ENCODE data around the gene SCAMP1. TPM values are rescaled to one million over a fixed set of nuclear protein-coding genes. Genes with fewer than 3 reads are reported as not detected.

The SCAMP1 gene
- total RNA-seq, 1 experiment from 2014 or later, result 36.0 TPM

GRCh38 chr5:78514427-78515330, 154.3 kb downstream of the SCAMP1 start:
- Mint-ChIP-seq H3K4me3 (no peak overlapping the region), H3K9me3 (no peaks in the 10 kb centered on the region), H3K27ac (no peak overlapping the region), H3K36me3 (ENCODE audit: insufficient read depth in 1 of 3, low read depth in 3 of 3) (peaks cover 5 to 24% (median 12%) of the 10 kb centered on the region in 3 experiments; a peak in 5 of 7 replicates), H3K27me3 (ENCODE audit: low read depth) (peaks cover 2% of the 10 kb centered on the region; the same call in 1 of the 2 replicates), H3K4me1 (peaks cover 34 to 36% of the 10 kb centered on the region in 2 experiments)
- H2BK20ac ChIP-seq (ENCODE audit: low read depth, low read length, poor library complexity, severe bottlenecking), result no peak overlapping the region
- no peak for DNase-seq
- no peak overlapping the region for H3K4ac ChIP-seq (ENCODE audit: low read depth, low read length)
- H2BK120ac ChIP-seq (ENCODE audit: low read depth, low read length, poor library complexity, severe bottlenecking), result no peak overlapping the region
- no CpG with 5 or more reads among the region's 8 CpGs for WGBS (ENCODE audit: extremely low coverage, insufficient read length, low lambda C conversion rate)
- no peaks in the 10 kb centered on the region for H3K4me1 ChIP-seq (ENCODE audit: insufficient read depth, low read length)
- no peak overlapping the region for H3K4me2 ChIP-seq (ENCODE audit: insufficient read depth, insufficient read length, low read length)
- H3K18ac ChIP-seq (ENCODE audit: insufficient read length, low read depth, low read length), result no peak overlapping the region
- no peaks in the 10 kb centered on the region for H3K79me1 ChIP-seq (ENCODE audit: insufficient read depth, low read depth, low read length, poor library complexity, severe bottlenecking)
- no peak overlapping the region for H3K23ac ChIP-seq (ENCODE audit: insufficient read length, low read depth, low read length)
- TF ChIP-seq CTCF (conservative IDR thresholded peaks at IDR 0.05), result no peak
- no peak overlapping the region for H2BK12ac ChIP-seq (ENCODE audit: insufficient read length, low read depth, low read length)
- no peak overlapping the region for H4K8ac ChIP-seq (replicated peaks; ENCODE audit: insufficient read length, low read depth, low read length)
- no peak overlapping the region for H3K9ac ChIP-seq (ENCODE audit: extremely low read depth, insufficient read length, low read length)
- no peaks in the 10 kb centered on the region for H4K20me1 ChIP-seq (ENCODE audit: control insufficient read depth, insufficient read depth, insufficient read length)
- no peak overlapping the region for H3K27ac ChIP-seq (ENCODE audit: insufficient read length, low read depth, low read length)
- H2BK15ac ChIP-seq (ENCODE audit: low read depth, low read length), result no peak overlapping the region
- no peak overlapping the region for H4K91ac ChIP-seq (ENCODE audit: insufficient read length, low read depth, low read length)
- H3K27me3 ChIP-seq (ENCODE audit: insufficient read depth, low read length), result no peaks in the 10 kb centered on the region
- H2BK5ac ChIP-seq (ENCODE audit: insufficient read length, low read length), result no peak overlapping the region
- no peak overlapping the region for H3K56ac ChIP-seq (ENCODE audit: insufficient read length, low read depth, low read length)
- H3K23me2 ChIP-seq (ENCODE audit: insufficient read length, low read depth, low read length, poor library complexity, severe bottlenecking), result no peaks in the 10 kb centered on the region
- H2AFZ ChIP-seq (ENCODE audit: low read length), result no peak overlapping the region
- no peak overlapping the region for H2AK5ac ChIP-seq (ENCODE audit: insufficient read length, low read length)
- no peak overlapping the region for H4K5ac ChIP-seq (ENCODE audit: insufficient read length, low read depth, low read length)
- H3T11ph ChIP-seq (ENCODE audit: low read length), result no peak overlapping the region
- H3K9me3 ChIP-seq (ENCODE audit: control insufficient read depth, low read depth, low read length), result no peaks in the 10 kb centered on the region
- H3K14ac ChIP-seq (ENCODE audit: insufficient read depth, low read length), result no peak overlapping the region
- H3K79me2 ChIP-seq (ENCODE audit: insufficient read depth, low read length), result no peaks in the 10 kb centered on the region; the same call in 1 of the 2 replicates
